GM21515 (cell line): ENCODE data around the gene PRKG2.

Source experiments
- ATAC-seq: cut with Tn5 transposase; IDR thresholded peaks from one replicate; pipeline ENCODE4 v1.9.1; 2021; ENCODE audit not compliant: unreplicated experiment

PRKG2 gene

DNA sequence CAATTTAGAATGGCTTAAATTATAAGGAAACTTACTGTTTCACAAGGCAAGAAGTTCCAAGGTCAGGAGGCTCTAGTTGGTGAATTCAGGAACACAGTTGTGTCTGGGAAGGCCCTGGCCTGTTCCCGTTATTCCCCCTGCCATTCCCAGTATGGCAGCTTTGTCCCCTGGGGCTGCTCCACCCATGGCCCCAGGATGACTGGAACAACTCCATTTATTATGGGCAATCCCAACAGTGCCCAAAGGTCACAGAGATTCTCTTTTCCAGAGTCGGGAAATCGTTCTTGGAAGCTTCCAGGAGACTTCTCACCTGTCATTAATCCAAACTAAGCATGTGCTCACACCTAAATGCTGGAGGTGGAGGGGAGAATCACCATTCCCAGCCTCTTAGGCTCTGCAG is 2.8 kb upstream of the PRKG2 start:
- ATAC-seq: no peak

DNA sequence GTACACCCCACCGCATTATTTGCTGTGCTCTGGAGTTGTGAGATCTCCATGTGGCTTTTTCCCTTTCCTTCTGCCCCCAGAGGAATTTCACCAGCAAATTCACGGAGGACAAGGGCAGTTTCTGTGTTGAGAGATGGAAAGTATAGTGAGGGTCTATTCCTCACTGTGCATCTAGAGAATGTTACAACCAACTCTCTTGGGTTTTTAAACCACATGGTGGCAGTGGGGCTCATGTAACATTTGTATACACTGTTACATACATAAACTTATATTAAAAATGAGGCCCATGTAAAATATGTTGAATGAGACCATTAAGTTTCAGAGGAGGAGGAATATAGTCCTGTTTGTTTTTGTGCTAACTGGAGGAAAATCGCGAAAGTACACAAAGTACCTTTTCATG is 909 bp upstream of the PRKG2 start:
- no peak for ATAC-seq

GRCh38 chr4:81214144-81214880 is 710 bp downstream of the PRKG2 start:
- no peak for ATAC-seq

- ATAC-seq: no peak
Measured at GRCh38 chr4:81213671-81214070, 1.4 kb downstream of the PRKG2 start.

DNA sequence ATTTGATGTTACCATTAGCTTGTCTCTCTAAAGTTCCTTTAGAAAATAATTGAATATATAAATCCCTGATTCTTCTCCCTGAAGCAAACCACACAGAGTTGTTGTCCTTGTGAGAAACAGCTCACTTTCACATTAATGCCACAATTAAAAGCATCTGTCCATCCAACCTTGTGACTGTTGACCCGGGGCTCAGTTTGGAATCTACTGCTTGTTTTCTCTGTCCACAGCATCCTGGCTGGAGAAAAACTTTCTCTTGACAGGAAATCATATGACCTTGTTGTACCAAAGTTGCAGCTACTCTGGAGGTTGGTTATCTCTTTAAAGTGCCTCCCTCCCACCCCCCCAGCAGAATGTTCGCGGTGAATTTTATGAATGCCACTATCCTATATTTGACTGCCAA is 3.1 kb downstream of the PRKG2 start:
- no peak for ATAC-seq

GRCh38 chr4:81207828-81208227 is 7.2 kb downstream of the PRKG2 start:
- ATAC-seq: no peak

GRCh38 chr4:81205302-81205701 is 9.7 kb downstream of the PRKG2 start:
- no peak for ATAC-seq

- ATAC-seq: no peak
Measured at GRCh38 chr4:81204571-81204970, 10.5 kb downstream of the PRKG2 start.

GRCh38 chr4:81199831-81200230 is 15.2 kb downstream of the PRKG2 start:
- ATAC-seq: no peak

GRCh38 chr4:81198609-81199008 is 16.4 kb downstream of the PRKG2 start:
- ATAC-seq: no peak

GRCh38 chr4:81197864-81198524 is 17.0 kb downstream of the PRKG2 start:
- ATAC-seq: no peak

- ATAC-seq: no peak
Measured at GRCh38 chr4:81196126-81196650, 18.8 kb downstream of the PRKG2 start.

DNA sequence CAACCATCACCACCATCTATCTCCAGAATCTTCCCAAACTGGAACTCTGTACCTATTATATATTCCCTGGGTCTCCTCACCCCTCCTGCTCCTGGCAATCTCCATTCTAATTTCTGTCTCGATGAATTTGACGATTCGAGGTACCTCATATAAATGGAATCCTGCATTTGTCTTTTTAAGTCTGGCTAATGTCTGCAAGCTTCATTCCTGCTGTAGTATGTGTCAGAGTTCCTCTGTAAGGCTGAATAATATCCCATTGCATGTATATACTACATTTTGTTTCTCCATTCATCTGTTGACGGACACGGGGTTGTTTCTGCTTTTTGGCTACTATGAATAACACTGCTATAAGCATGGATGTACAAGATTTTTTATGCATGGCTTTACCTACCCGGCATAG is 19.5 kb downstream of the PRKG2 start:
- ATAC-seq: no peak

- no peak for ATAC-seq
Measured at GRCh38 chr4:81194286-81194685, 20.7 kb downstream of the PRKG2 start.

GRCh38 chr4:81180916-81181315 is 34.1 kb downstream of the PRKG2 start:
- ATAC-seq: no peak

DNA sequence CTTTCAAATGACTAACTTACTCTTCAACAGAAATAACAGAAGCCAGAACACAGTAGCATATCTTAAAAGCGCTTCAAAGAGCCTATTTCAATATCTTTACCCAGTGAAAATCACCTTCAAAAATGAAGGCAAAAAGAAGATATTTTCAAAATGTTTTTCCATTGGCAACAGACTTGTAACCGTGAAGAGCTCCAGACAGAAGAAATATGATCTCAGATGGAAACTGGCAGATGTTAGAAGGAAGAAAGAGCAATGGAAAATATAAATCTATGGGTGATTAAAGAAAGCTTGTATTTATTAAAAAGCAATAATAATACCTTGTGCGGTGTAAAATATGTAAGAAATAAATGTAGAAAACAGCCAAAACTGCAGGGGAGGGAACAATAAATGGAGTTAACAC is 35.7 kb downstream of the PRKG2 start:
- ATAC-seq: no peak

- ATAC-seq: no peak
Measured at GRCh38 chr4:81173213-81173612, 41.8 kb downstream of the PRKG2 start.

GRCh38 chr4:81166458-81167160 is 48.4 kb downstream of the PRKG2 start:
- no peak for ATAC-seq

DNA sequence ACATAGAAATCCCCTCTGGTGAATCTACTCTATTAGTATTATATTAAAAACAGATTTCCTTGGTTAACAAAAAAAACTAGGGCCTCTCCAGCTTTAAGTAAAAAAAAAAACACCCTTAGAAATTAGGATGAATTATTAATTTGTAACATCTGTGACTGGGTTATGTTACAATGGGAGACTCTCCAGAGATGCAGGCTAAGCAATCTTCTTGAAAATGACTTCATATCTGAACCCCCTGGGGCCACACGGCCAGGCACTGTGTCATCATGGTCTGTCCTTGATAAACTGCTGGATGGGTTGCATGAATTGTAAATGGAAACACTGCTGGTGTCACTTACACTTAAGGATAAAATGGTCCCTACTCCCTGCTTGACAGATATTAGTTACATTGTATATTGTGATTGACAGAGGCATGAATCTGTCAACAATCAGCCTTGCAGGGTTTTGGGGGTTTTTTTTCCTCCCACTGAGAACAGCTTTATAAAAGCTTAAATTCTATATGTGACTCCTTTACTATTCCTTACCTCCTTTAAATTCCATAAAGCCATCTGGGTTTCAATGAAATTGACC is 49.1 kb downstream of the PRKG2 start:
- ATAC-seq: no peak

GRCh38 chr4:81164623-81165416 is 50.2 kb downstream of the PRKG2 start:
- no peak for ATAC-seq

DNA sequence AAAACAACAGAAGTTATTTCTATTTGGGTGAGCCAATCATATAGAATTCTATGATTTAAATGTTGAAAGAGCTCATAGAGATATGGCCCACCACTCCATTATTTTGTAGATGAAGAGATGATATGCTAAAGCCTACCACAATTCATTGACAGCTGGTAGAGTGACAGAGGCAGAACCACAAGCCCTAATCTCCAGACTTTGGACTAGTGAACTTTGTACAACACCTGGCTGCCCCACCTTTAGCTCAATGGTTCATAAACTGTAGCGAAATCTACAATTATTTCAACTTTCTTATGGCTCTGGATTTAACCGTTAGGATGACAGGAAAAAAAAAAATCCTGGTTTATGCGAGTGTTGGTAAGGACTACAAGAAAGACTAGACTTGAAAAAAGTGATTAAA is 50.9 kb downstream of the PRKG2 start:
- no peak for ATAC-seq
